ENCODE data around the gene CARD19.
"Not testable (repeated sequence)": the region's sequence is repeated elsewhere in the genome, so short reads cannot be mapped to it uniquely, and the experiment has no call there.

Gene CARD19

DNA sequence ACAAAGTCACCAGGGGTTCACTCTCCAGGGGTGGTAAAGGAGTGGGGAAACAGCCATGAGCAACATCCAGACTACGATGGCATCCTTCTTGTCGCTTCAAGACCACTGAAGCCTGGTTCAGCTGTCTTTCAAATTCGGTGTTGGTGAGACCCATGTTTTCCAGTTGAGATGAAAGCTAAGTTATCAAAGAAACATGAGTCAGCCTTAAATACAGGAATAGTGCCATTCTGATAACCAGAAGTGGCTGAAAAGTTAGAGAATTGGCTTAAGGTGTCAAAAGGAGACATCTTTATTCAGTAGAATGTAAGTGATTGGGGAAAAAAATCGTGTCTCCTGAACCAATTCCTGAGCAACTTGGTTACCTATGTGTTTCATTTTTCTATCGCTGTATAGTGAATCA, 7.0 kb upstream of the CARD19 start:
- no peak for DNase-seq

DNA sequence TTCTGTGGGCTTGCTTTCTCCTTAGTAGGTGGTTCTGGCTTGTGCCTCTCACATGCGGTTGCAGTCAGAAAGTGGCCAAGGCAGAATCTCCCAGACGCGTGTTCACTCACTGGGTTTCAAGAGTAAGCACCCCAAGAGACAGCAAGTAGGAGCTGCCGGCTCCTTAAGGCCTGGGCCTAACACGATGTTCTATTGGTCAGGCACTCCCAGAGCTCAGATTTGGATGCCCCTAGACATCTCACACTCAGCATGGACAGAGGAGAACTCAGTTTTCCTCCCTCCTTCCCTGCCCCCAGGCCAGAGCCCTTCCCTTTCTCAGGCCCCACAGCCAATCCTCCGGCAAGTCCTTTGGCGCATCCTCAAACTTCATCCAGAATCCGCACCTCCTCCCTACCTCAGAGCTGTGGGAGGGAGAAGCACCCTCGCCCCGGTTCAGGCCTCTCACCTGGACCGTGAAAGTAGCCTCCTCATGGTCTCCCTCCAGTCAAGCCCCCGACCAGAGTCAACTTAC, 6.5 kb upstream of the CARD19 start:
- DNase-seq = no peak

DNA sequence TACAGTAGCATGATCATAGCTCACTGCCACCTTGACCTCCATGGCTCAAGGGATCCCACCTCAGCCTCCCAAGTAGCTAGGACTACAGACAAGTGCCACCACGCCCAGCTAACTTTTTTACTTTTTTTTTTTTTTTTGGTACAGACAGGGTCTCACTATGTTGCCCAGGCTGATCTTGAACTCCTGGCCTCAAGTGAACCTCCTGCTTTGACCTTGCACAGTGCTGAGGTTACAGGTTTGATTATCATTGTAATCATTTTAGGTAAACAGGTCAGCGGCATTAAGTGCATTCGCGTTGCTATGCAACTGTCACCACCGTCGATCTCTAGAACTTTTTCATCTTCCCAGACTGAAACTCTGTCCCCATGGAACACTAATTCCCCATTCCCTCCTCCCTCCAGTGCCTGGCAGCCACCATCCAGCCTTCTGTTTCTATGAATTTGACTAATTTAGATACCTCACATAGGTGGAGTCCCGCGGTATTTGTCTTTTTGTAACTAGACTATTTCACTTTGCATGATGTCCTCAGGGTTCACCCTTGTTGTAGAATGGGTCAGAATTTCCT, 5.8 kb upstream of the CARD19 start:
- no peak for DNase-seq

DNA sequence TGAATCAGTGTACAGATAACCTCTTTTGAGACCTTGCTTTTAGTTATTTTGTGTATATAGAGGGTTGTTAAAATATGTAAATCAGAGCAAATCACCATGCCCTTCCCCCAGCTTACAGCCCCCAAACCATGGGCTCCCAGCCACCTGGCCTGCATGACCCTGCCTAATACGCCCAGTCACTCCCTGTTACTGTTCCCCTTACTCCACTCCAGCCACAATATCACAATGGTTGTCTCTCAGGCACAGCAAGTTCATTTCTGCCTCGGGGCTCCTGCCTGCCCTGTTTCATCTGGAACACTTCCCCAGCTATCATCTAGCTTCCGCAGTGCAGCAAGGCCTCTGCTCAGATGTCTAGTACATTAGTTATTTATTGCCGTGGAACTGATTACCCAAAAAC, 5.0 kb upstream of the CARD19 start:
- DNase-seq = no peak

DNA sequence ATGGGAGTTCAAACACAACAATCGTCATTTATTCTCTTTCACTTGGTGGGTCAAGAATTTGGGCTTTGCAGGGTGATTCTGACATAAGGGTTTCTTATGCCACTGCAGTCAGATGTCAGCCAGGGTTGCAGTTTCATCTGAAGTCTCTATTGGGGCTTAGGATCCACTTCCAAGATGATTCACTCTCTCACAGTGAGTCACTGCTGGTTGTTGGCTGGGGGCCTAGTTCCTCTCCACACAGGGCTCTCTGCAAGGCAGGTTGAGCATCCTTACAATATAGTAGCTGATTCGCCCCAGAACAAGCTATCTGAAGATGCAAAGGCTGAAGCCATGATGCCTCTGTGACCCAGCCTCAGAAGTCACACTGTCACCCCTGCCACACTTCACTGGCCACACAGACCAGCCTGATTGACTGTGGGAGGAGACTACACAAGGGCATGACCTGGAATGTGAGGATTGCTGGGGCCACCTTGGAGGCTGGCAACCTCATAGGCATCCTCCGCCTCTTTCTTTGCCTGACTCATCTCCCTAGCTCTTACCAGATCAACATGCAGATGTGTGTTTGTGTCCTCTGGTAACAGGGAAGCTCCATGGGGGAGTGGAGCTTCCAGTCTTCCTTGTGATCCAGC, 4.5 kb upstream of the CARD19 start:
- DNase-seq = no peak

DNA sequence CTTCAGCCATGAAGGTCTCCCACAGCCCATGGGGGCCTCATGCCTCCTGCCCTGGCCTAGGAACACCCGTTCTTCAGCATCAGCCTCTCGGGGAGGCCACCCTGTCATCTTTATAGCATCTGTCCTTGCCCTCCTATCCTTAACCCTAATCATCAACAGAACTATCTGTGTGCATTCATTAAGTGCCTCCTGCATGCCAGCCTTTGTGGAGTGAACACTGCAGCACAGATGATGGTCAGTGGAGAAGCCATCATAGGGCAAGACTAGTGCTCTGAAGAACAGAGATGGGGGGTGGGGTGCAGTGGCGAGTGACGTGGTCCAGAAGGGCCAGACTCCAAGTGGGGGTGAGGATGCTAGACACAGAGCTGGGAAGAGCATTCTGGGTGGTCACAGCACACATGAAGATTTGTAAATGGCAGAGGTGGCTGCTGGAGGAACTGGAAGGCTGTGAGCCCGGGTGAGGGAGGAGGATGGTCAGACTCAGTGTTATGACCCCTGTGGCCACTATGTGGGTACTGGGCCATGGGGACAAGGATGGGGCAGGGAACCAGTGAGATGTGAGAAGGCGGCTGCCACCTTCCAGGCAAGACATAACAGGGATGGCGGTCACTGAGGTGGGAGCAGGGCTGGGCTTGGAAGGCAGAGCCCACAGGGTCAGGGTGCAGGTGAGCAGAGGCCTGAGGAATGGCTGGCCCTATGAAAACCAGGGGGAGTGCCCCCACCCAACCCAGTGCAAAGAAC, 3.6 kb upstream of the CARD19 start:
- no peak for DNase-seq

DNA sequence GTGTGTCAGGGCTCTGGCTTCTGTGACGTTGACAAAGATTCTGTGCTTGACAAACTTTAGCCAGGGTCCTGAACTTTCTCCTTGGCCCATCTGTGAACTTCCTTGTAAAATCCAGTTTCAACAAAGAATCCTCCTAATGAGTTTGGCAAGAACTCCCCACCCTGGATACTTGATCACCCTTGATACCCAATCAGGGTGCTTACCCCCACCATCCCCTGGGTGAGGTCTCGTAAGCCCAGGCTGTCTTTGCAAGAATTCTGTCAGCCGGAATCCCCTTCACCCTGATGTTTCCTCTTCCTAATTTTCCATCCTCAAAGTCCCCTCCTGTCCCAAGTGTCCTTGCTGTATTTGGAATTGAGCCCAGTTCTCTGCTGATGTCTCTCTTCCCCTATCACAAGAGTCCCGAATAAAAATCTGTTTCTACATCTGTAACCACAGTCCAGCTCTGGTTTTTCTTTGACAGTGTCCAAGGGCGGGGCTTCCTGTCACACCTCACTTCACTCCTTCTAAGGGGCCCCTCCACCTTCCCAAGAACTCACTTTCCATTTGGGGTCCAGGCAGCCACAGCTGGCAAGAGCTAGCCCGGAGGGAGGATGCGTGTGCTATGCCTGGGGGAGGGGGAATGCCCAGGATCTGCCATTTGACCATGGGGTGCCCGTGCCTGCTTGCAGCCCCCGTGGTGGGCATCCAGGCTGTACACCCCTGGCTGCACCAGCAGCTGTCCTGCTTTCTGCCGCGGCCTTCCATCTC, 2.7 kb upstream of the CARD19 start:
- DNase-seq = no peak

DNA sequence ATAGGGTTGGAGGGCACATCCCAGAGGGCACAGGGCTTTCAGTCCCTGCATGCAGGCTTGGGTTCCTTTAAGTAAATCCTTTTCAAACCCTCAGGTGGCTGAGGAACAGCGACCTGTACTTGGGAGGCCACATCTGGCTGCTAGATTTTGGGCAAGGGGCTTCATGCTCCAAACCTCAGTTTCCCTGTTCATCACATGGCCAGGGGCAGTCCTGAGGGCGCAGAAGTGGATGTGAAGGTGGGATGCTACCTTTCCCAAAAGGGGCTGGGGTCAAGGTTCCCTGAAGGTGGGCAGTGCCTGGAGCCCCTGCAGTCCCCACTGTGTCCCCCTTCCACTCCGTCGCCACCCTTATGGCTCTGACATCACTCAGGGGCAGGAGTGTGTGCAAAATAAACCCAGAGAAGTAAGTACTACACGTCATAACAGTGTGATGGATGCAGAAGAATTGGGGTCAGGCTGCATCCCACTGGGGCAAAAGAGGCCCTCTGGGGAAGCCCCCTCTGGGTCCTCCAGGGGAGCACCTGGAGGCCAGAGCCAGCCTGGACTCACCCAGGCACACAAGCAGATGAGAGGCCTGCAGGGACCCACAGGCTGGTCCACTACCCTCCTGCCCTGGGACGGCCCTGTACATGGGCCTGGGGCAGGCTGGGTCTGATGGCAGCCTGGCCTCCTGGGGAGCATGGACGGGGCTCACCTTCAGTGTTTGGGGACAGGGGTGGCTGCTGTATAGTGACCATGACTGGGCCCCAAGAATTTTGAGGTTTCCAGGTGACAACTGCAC, 1.9 kb upstream of the CARD19 start:
- DNase-seq = no peak

DNA sequence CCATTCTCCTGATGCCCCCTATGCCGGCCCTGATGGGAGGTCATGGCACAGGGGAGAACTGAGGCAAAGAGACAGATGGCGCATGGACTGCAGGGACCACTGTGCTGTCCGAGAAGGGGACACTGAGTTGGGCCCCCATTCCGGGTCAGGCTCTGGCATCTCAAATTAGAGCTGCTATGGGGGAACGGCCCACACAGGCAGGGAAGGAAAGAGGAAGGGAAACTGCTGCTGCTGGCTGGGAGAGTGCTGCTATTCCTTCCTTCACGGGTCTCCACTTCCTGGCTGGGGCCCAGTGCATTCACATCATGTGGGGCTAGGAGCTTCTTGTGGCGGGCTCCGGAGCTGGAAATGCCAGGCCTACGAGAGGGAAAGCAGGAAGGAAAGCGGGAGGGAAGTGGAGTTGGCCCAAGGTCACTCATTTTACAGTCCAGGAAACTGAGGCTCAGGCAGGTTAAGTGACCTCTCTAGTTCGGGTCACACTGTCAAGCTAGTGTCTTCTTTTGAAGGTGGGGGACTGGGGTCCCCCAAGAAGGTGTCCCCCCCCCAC, 1.3 kb upstream of the CARD19 start:
- no peak for DNase-seq

DNA sequence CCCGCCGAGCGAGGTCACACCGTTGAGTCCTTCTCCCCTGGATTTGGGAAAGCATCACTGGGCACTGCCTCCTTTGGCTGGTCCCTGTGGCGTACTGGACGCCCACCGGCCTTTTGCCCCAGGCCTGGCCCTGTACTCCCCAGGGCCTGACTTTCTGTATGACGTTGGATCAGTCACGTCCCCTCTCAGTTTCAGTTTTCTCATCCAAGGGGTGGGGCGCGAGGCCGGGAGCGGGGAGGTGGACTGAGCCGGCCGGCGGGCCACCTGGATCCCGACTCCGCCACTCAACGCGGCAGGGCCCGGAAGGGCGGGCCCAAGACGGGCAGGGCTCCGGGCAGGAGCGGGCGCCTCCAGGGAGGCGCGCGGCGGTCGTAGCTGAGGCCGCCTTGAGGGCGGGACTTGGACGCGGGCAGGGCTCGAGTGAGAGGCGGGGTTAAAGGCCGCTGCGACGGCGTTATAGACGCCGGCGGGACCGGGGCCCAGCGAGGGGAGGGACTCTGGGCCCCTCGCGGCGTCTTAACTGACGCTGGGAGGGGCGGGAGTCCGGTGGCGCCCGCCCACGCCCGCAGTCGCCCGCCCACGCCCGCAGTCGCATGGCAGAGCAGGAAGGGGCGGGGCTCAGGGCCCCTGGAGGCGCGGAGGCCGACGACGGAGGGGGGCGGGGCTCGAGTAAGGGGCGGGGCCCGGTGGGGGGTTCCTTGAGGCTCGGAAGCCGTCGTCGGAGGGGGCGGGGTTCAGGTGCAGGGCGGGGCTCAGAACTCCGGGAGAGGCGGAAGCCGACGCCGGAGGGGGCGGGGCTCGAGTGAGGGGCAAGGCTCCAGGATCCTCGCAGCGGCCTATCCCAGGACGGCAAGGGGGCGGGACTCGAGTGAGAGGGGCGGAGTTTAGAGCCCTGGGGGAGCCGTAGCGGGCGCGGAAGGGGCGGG, 549 bp upstream of the CARD19 start:
- DNase-seq = peak; percentile 86

DNA sequence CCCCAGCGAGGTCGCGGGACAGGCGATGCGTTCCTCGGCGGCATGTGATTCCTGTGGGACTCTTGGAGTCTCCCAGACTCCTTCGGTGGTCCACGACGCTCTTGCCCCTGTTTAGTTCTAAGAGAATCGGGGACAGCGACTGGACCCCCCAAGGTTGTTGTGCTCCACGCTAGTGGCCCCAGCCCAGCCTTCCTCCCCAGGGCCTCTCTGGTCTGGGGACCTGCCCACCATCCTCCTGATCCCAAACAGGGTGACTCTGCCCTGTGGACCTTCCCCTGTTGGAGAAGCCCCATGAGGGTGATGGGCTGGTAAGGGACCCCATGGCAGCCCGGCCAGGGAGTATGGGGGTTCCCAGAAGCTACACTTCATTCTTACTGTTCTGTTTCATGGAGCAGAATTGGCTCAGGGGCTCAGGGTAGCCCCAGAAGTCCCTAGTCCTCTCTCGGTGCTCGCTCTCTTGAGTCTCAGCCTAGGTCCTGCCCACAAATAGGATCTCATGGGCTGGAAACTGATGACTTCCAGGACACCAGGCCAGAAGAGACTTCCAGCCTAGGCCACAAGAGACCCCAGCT, 880 bp downstream of the CARD19 start:
- DNase-seq = no peak

DNA sequence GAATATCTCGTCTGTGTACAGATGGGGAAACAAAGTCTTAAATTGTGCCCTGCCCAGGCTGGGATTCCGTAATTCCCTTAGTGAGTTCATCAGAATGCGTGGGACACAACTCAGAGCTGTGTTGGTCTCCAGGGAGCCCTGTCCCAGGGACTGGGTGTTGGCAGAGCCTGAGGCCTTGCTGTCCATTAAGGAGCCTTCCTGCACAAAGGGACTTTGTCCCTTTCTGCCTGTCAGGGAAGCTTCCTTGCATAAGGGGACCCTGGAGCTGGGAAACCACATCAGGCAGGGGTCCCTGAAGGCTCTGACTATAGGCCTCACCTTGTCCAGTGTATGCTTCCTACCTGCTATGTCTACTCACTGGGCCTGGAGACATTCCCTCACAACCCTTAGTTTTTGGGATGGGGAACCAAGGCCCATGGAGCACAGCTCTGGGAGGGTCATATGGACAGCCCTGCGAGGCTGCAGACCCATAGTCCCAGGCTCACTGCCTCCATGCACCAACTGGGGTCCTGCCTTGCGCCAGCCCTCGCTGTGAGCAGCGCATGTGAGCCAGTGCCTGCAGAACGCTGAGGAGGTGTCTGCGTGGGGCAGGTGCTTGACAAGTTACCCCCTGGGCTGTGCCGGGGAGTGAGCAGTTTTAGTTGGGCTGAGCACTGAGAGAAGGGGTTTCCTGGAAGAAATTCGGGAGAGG, 1.6 kb downstream of the CARD19 start:
- DNase-seq = no peak

DNA sequence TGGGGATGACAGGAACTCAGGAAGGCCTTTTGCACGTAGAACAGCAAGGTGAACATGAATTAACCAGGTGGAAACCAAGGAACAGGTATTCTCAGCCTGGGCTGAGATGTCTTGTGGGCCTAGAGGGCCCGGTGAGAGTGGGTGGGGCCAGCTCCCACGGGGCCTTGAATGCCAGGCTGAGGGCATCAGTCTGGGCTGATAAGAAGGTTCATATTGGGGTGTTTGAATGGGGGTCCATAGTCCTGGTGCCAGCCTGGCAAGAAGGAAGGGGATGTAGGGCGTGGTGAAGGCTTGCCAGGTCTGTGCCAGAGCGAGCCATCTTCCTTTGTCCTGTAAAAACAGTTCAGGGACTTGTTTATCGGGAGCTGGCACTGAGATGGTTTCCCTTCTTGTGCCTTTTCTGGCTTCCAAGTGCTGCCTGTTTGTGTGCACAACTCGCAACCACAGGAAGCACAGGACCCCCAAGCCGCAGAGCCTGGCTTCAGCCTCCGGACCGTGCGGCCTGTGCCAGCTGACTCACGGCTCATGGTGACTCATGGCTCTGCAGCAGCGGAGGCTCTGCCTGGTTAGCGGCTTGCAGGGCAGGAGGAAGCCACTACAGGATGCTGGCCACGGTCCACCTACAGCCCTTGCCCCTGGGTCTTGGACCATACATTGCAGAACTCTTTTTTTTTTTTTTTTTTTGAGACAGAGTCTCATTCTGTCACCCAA, 2.4 kb downstream of the CARD19 start:
- peak; percentile 45 for DNase-seq

DNA sequence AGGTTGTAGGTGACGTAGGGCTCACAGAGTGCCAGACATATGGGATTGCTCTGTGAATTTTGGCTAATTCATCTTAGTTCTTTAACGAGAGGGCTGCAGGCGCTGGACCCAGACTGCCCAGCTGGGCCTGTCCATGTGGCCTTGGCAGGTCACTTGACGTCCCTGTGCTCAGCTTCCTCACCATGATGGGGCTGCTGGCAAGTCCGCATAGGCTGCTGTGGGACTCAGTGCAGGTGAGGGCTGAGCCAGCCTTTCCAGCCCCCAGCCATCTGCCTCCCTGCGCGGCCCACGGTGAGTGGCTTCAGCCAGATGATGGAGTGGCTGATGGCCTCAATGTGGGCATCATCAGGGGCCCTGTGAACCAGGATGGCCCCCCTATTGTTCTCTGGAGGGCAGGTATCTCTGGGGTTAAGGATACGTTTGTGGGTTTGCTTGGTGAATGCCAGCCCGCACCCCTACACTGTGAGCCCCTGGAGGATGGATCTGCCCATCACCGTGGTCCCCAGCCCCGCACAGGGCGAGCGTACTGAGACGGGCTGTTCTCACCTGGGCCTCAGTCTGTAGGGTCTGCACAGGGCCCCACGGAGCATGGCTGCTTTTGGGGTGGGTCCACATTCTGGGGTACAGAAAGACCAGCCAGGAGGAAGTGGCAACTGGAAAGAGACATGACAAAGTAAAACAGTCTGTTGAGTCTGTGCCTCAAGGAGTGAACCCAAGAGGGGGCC, 3.7 kb downstream of the CARD19 start:
- no peak for DNase-seq

DNA sequence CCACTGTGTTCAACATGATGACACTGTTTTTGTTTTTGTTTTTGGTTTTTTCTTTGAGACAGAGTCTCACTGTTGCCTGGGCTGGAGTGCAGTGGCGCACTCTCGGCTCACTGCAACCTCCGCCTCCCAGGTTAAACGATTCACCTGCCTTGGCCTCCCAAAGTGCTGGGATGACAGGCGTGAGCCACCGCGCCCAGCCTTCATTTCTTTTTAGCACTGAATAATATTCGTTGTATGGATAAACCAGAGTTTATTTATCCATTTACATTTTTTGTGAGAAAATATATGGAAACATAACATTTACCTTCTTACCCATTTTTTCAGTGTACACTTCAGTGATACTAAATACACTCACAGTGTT, 4.2 kb downstream of the CARD19 start:
- no peak for DNase-seq

DNA sequence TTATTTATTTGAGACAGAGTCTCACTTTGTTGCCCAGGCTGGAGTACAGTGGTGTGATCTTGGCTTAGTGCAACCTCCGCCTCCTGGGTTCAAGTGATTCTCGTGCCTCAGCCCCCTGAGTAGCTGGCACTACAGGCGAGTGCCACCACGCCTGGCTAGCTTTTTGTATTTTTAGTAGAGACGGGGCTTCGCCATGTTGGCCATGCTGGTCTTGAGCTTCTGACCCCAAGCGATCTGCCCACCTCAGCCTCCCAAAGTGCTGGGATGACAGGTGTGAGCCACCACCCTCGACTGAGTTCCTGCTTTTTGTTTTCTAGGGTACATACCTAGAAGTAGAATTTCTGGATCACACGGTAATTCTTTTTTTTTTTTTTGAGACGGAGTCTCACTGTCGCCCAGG, 5.1 kb downstream of the CARD19 start:
- DNase-seq = not testable (repeated sequence)

DNA sequence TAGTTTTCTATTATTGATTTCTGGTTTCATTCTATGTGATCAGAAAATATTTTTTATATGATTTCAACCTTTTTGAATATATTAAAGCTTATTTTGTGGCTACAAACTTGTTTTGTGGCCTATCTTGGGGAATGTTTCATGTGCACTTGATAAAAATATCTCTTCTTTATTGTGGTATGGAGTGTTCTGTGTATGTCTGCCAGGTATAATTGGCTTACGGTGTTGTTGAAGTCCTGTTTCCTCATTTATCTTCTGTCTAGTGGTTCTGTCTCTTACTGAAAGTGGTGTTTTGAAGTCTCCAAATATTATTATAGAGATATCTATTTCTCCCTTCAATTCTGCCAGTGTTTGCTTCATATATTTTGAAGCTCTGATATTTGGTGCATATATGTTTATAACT, 9.6 kb downstream of the CARD19 start:
- DNase-seq = no peak

DNA sequence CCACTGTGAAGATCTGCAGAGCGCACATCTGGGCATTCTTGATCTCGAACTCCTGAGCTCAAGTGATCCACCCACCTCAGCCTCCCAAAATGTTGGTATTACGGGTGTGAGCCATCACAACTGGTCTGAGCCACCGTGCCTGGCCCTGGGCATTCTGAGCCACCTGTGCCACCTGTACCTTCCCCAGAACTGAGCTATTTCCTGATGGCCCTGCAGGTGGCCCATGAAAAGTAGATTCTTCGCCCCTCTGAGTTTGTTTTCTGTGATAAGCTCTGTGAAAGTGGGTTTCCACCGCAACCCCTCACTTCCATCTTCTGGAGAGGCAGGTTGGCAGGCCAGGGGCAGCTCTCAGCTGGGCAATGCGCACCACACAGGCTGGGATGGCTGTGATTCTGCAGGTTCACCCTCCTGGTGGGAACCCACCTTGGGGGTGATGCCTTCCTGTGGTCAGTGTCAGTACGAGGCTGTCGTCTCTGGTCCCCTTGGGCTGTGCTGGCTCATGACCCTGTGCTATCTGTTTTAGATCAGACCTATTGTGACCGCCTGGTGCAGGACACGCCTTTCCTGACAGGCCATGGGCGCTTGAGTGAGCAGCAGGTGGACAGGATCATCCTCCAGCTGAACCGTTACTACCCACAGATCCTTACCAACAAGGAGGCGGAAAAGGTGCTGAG, 11.3 kb downstream of the CARD19 start:
- no peak for DNase-seq

DNA sequence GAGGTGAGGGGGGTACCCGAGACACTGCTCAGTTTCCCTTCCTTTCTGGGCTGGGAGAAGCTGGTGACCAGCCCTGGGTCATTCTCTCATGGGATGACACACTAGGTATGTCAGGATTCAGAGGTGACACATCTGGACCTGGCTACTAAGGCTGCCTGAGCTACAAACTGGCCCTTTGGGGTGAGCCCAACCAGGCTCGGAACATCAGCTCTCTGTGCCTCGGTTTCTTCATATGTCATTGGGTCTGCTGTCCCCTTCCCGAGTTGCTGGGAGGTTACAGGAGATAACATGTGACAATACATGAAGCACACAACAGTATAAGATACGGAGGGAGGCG, 11.8 kb downstream of the CARD19 start:
- no peak for DNase-seq

Data from GOT3 (cell line).